Measurements from ENCODE around the gene SH3TC1.

Gene SH3TC1

GRCh38 chr4:8173492-8174242 is 25.4 kb upstream of the SH3TC1 start:
- Histone ChIP-seq H3K9me3 (ENCODE audit: control insufficient read depth, insufficient read depth, low read length) (0 out of 2 replicates have a peak, but pooled peaks cover 3% of the 10 kb centered on the region), H3K9ac (ENCODE audit: low read depth, low read length) (no peak overlapping the region), H3K4me3 (ENCODE audit: low read depth, low read length) (no peak overlapping the region), H3K4me1 (ENCODE audit: control insufficient read depth, insufficient read depth, low read length) (no peaks in the 10 kb centered on the region), H3K36me3 (ENCODE audit: control insufficient read depth, insufficient read depth, low read length) (no peaks in the 10 kb centered on the region), H3K27ac (ENCODE audit: low read depth, low read length) (no peak overlapping the region), H3K27me3 (ENCODE audit: control insufficient read depth, insufficient read depth, low read length) (no peaks in the 10 kb centered on the region)

GRCh38 chr4:8174970-8175369 is 24.1 kb upstream of the SH3TC1 start:
- Histone ChIP-seq H3K36me3 (ENCODE audit: control insufficient read depth, insufficient read depth, low read length) (no peaks in the 10 kb centered on the region), H3K4me1 (ENCODE audit: control insufficient read depth, insufficient read depth, low read length) (no peaks in the 10 kb centered on the region), H3K27ac (ENCODE audit: low read depth, low read length) (no peak overlapping the region), H3K9ac (ENCODE audit: low read depth, low read length) (no peak overlapping the region), H3K4me3 (ENCODE audit: low read depth, low read length) (no peak overlapping the region), H3K9me3 (ENCODE audit: control insufficient read depth, insufficient read depth, low read length) (no peaks in the 10 kb centered on the region), H3K27me3 (ENCODE audit: control insufficient read depth, insufficient read depth, low read length) (no peaks in the 10 kb centered on the region)

- Histone ChIP-seq H3K4me3 (ENCODE audit: low read depth, low read length) (no peak overlapping the region), H3K9me3 (ENCODE audit: control insufficient read depth, insufficient read depth, low read length) (no peaks in the 10 kb centered on the region), H3K27me3 (ENCODE audit: control insufficient read depth, insufficient read depth, low read length) (no peaks in the 10 kb centered on the region), H3K4me1 (ENCODE audit: control insufficient read depth, insufficient read depth, low read length) (no peaks in the 10 kb centered on the region), H3K36me3 (ENCODE audit: control insufficient read depth, insufficient read depth, low read length) (no peaks in the 10 kb centered on the region), H3K9ac (ENCODE audit: low read depth, low read length) (no peak overlapping the region), H3K27ac (ENCODE audit: low read depth, low read length) (no peak overlapping the region)
Observed at GRCh38 chr4:8175686-8176085, 23.4 kb upstream of the SH3TC1 start.

- Histone ChIP-seq H3K9ac (ENCODE audit: low read depth, low read length) (no peak overlapping the region), H3K36me3 (ENCODE audit: control insufficient read depth, insufficient read depth, low read length) (no peaks in the 10 kb centered on the region), H3K4me3 (ENCODE audit: low read depth, low read length) (no peak overlapping the region), H3K9me3 (ENCODE audit: control insufficient read depth, insufficient read depth, low read length) (no peaks in the 10 kb centered on the region), H3K4me1 (ENCODE audit: control insufficient read depth, insufficient read depth, low read length) (no peaks in the 10 kb centered on the region), H3K27me3 (ENCODE audit: control insufficient read depth, insufficient read depth, low read length) (no peaks in the 10 kb centered on the region), H3K27ac (ENCODE audit: low read depth, low read length) (no peak overlapping the region)
Observed at GRCh38 chr4:8176547-8177399, 22.3 kb upstream of the SH3TC1 start.

GRCh38 chr4:8177552-8177951 is 21.5 kb upstream of the SH3TC1 start:
- Histone ChIP-seq H3K4me3 (ENCODE audit: low read depth, low read length) (no peak overlapping the region), H3K27ac (ENCODE audit: low read depth, low read length) (no peak overlapping the region), H3K9ac (ENCODE audit: low read depth, low read length) (no peak overlapping the region), H3K27me3 (ENCODE audit: control insufficient read depth, insufficient read depth, low read length) (no peaks in the 10 kb centered on the region), H3K4me1 (ENCODE audit: control insufficient read depth, insufficient read depth, low read length) (no peaks in the 10 kb centered on the region), H3K36me3 (ENCODE audit: control insufficient read depth, insufficient read depth, low read length) (no peaks in the 10 kb centered on the region), H3K9me3 (ENCODE audit: control insufficient read depth, insufficient read depth, low read length) (no peaks in the 10 kb centered on the region)

- no peaks in the 10 kb centered on the region for H3K4me1 ChIP-seq (ENCODE audit: control insufficient read depth, insufficient read depth, low read length)
- no peaks in the 10 kb centered on the region for H3K36me3 ChIP-seq (ENCODE audit: control insufficient read depth, insufficient read depth, low read length)
- no peaks in the 10 kb centered on the region for H3K9me3 ChIP-seq (ENCODE audit: control insufficient read depth, insufficient read depth, low read length)
- H3K27ac ChIP-seq (ENCODE audit: low read depth, low read length): no peak overlapping the region
- no peaks in the 10 kb centered on the region for H3K27me3 ChIP-seq (ENCODE audit: control insufficient read depth, insufficient read depth, low read length)
- H3K9ac ChIP-seq (ENCODE audit: low read depth, low read length): no peak overlapping the region
- no peak overlapping the region for H3K4me3 ChIP-seq (ENCODE audit: low read depth, low read length)
Observed at GRCh38 chr4:8177956-8178355, 21.1 kb upstream of the SH3TC1 start.

GRCh38 chr4:8179074-8179473 is 20.0 kb upstream of the SH3TC1 start:
- no peaks in the 10 kb centered on the region for H3K27me3 ChIP-seq (ENCODE audit: control insufficient read depth, insufficient read depth, low read length)
- no peaks in the 10 kb centered on the region for H3K36me3 ChIP-seq (ENCODE audit: control insufficient read depth, insufficient read depth, low read length)
- no peaks in the 10 kb centered on the region for H3K9me3 ChIP-seq (ENCODE audit: control insufficient read depth, insufficient read depth, low read length)
- no peaks in the 10 kb centered on the region for H3K4me1 ChIP-seq (ENCODE audit: control insufficient read depth, insufficient read depth, low read length)
- H3K9ac ChIP-seq (ENCODE audit: low read depth, low read length): no peak overlapping the region
- H3K4me3 ChIP-seq (ENCODE audit: low read depth, low read length): no peak overlapping the region
- H3K27ac ChIP-seq (ENCODE audit: low read depth, low read length): no peak overlapping the region

- Histone ChIP-seq H3K4me3 (ENCODE audit: low read depth, low read length) (no peak overlapping the region), H3K9me3 (ENCODE audit: control insufficient read depth, insufficient read depth, low read length) (no peaks in the 10 kb centered on the region), H3K27ac (ENCODE audit: low read depth, low read length) (no peak overlapping the region), H3K36me3 (ENCODE audit: control insufficient read depth, insufficient read depth, low read length) (no peaks in the 10 kb centered on the region), H3K9ac (ENCODE audit: low read depth, low read length) (no peak overlapping the region), H3K27me3 (ENCODE audit: control insufficient read depth, insufficient read depth, low read length) (no peaks in the 10 kb centered on the region), H3K4me1 (ENCODE audit: control insufficient read depth, insufficient read depth, low read length) (no peaks in the 10 kb centered on the region)
Observed at GRCh38 chr4:8179771-8180170, 19.3 kb upstream of the SH3TC1 start.

- Histone ChIP-seq H3K36me3 (ENCODE audit: control insufficient read depth, insufficient read depth, low read length) (no peaks in the 10 kb centered on the region), H3K4me3 (ENCODE audit: low read depth, low read length) (no peak overlapping the region), H3K9me3 (ENCODE audit: control insufficient read depth, insufficient read depth, low read length) (no peaks in the 10 kb centered on the region), H3K4me1 (ENCODE audit: control insufficient read depth, insufficient read depth, low read length) (no peaks in the 10 kb centered on the region), H3K27me3 (ENCODE audit: control insufficient read depth, insufficient read depth, low read length) (no peaks in the 10 kb centered on the region), H3K27ac (ENCODE audit: low read depth, low read length) (no peak overlapping the region), H3K9ac (ENCODE audit: low read depth, low read length) (no peak overlapping the region)
Observed at GRCh38 chr4:8180310-8181093, 18.6 kb upstream of the SH3TC1 start.

- H3K4me1 ChIP-seq (ENCODE audit: control insufficient read depth, insufficient read depth, low read length): no peaks in the 10 kb centered on the region
- no peak overlapping the region for H3K9ac ChIP-seq (ENCODE audit: low read depth, low read length)
- H3K27ac ChIP-seq (ENCODE audit: low read depth, low read length): no peak overlapping the region
- no peak overlapping the region for H3K4me3 ChIP-seq (ENCODE audit: low read depth, low read length)
- no peaks in the 10 kb centered on the region for H3K36me3 ChIP-seq (ENCODE audit: control insufficient read depth, insufficient read depth, low read length)
- no peaks in the 10 kb centered on the region for H3K9me3 ChIP-seq (ENCODE audit: control insufficient read depth, insufficient read depth, low read length)
- H3K27me3 ChIP-seq (ENCODE audit: control insufficient read depth, insufficient read depth, low read length): no peaks in the 10 kb centered on the region
Observed at GRCh38 chr4:8181119-8181518, 18.0 kb upstream of the SH3TC1 start.

All from HUES48 (cell line).